AG08395 (cell line): ENCODE data around the gene MED6.

Experiments
- DNase-seq: peaks from one replicate; pipeline ENCODE4 v3.0.0; 2012; ENCODE audit warnings: mixed read lengths, low spot score

Gene MED6

GRCh38 chr14:70599345-70599744, 1.1 kb downstream of the MED6 start:
- no peak for DNase-seq

GRCh38 chr14:70597731-70598130, 2.7 kb downstream of the MED6 start:
- DNase-seq, result no peak

GRCh38 chr14:70595443-70596185, 4.8 kb downstream of the MED6 start:
- DNase-seq, result no peak

DNA sequence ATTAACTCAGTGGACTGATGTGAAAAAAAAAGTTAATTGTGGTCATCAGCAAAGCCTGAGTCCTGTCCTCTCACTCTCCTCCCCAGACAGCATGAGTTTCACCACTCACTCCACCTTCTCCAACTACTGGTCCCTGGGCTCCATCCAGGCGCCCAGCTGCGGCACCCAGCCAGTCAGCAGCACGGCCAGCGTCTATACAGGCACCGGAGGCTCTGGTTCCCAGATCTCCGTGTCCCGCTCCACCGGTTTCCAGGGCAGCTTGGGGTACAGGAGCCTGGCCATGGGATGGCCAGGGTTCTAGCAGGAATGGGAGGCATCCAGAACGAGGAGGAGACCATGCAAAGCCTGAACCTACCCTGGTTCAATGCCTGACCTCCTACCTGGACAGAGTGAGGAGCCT, 6.0 kb downstream of the MED6 start:
- DNase-seq, result no peak

- no peak for DNase-seq
Measured at GRCh38 chr14:70585231-70585630, 15.2 kb downstream of the MED6 start.

DNA sequence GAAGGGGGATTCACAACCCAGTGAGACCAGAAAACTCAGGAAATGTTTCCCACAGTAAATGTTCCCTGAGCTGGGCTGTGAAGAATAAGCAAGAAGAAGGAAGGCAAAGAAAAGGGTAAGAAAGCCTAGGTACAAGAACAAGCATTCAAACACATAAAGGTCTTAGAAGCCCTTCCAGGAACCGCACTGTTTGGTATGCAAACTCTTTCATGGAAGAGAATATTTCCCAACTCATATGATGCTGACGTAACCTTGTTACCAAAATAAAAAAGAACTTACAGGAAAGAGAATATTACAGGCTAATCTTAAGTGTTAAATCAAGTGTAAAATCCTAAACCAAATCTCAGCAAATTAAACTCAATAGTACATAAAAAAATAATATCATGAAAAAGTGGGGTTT, 23.6 kb downstream of the MED6 start:
- DNase-seq, result no peak

- no peak for DNase-seq
Measured at GRCh38 chr14:70573050-70573449, 27.4 kb downstream of the MED6 start.

DNA sequence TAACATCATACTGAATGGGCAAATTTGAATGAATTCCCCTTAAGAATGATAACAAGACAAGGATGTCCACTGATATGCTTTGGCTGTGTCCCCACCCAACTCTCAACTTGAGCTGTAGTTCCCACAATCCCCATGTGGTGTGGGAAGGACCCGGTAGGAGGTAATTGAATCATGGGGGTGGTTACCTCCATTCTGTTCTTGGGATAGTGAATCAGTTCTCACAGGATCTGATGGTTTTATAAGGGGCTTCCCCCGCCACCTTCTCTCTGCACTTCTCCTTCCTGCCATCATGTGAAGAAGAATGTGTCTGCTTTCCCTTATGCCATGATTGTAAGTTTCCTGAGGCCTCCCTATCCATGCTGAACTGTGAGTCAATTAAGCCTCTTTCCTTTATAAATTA, 29.3 kb downstream of the MED6 start:
- no peak for DNase-seq

DNA sequence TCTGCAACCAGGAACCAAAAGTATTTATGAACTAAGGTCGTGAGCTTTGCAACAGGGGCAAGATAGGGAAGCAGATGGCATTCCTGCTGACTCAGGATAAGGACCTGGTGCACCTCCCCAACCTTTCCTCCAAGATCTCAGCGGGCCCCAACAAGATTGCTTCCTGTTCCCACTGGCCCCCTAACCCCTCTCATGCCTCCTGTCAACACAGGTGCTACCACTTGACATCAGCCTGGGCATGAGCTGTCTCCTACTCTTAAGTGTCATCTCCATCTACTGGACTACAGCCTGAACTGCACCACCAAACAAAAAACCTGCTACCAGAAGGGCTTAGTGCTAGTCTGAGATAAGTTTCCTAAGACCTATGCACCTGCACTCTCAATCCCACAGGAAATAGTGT, 32.7 kb downstream of the MED6 start:
- DNase-seq, result peak; percentile 36

- no peak for DNase-seq
Measured at GRCh38 chr14:70563869-70564268, 36.6 kb downstream of the MED6 start.

DNA sequence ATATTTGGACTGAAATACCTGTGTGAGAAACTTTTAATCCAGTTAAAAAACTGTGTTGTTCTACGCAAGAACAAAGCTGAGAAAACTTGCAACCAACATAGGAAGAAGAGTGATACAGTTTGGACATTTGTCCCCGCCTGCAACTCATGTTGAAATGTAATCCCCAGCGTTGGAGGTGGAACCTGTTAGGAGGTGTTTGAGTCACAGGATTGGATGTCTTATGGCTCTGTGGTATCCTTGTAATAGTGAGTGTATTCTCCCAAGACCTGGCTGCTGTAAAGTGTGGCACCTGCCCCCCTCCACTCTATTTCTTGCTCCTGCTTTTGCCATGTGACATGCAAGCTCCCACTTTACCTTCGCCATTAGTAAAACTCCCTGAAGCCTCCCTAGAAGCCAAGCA, 37.0 kb downstream of the MED6 start:
- no peak for DNase-seq

GRCh38 chr14:70558356-70558755, 42.1 kb downstream of the MED6 start:
- no peak for DNase-seq

- peak; percentile 47 for DNase-seq
Measured at GRCh38 chr14:70555890-70556289, 44.6 kb downstream of the MED6 start.

DNA sequence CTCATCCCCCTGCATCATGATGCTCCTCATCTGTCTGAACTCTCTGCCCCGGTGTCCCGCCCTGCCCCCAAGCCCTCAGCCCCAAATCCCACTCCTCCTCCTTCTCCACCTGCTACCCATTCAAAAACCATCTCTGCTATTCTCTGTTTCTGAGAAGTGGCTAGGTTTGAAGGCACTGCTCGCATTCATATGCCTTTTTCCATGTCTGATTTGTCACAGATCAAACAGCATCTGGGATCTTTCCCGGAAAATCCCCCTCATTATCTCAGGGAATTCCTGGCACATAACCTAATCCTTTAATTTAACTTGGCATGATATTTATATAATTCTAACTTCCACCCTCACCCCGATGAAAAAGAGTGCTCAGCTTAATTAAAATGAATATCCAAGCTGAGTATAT, 62.4 kb downstream of the MED6 start:
- no peak for DNase-seq

DNA sequence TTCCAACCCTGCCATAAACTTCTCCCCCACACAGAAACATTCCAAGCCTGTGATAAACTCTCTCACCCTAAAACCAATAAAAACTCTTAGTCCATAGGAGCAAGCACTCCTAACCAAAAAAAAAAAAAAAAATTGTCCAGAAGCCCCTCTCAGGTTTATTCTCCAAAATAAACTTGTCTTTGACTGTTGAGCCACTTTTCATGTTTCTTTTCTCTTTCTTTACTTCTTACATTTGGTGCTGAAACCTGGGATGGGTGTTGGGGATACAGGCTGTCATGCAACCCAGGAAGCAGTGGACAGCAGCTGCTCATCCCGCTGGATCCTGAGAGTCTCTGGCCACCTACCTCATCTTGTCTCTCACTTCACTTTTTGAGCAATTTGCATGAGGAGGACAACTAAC, 63.6 kb downstream of the MED6 start:
- no peak for DNase-seq

DNA sequence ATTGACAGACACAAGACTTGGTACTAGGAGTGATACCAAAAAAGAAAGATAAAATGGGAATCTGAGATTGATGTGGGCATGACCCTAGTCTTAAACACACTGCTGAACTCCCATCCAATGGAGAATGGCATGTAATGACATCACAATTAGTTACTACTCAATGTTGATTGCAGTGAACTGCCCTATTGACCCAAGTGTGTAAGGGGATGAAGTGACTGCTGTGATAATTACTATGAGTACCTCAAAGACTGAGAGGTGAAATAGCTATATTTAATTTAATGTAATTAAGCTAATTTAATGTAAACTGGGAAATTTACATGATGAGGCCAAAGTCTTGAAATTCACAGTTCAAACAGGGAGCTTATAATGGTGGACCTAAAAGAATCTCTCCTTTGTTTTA, 65.6 kb downstream of the MED6 start, which contains the start of gene ADAM20:
ADAM20 (minus strand) TSS at position 101 of the 400 bp plus-strand sequence. CDS start 10,247 bp downstream, outside the sequence.
- no peak for DNase-seq
